Endothelial cell of umbilical vein (primary cell): ENCODE measurements around the gene RING1. TPM values are rescaled to one million over a fixed set of nuclear protein-coding genes. Genes with fewer than 3 reads are reported as not detected.

Experiments used
- BruUV-seq: library from RNA; stranded (reverse); fragments of 400-500 nt; replicated peaks from 2 replicates; lab custom pipeline; 2021; lab: Mats Ljungman, UMichigan
- CTCF ChIA-PET: fragments of 300-600, 350-600 bp; sonication (Branson Sonifier 250); formaldehyde crosslinking; loops from one replicate; lab custom pipeline; 2021; ENCODE audit warnings: antibody characterized with exemption, inconsistent platforms; lab: Charles Lee
- POLR2A ChIA-PET: fragments of 300-600, 350-600 bp; sonication (Branson Sonifier 250); formaldehyde crosslinking; loops from one replicate; lab custom pipeline; 2021; ENCODE audit warnings: antibody characterized with exemption, inconsistent platforms; lab: Charles Lee
- DNase-seq: peaks from one replicate; pipeline ENCODE4 v3.0.0-alpha.2; 2011; ENCODE audit warnings: low read depth, low spot score
- FAIRE-seq: peaks from 2 replicates; lab custom pipeline; 2011; peaks lifted over from hg19 to GRCh38; lab: Jason Lieb, UNC
- H2AFZ ChIP-seq: 2 replicates; pipeline ENCODE4 v1.6.0; 2012; ENCODE audit warnings: low read depth, low read length, control low read depth, inconsistent platforms
- H3K27ac ChIP-seq: 2 replicates; pipeline ENCODE4 v1.5.1; 2011; ENCODE audit warnings: low read depth, mild to moderate bottlenecking, control low read depth, low read length, moderate library complexity; ENCODE audit not compliant: insufficient read depth
- H3K27me3 ChIP-seq, 2 experiments: 2 replicates each; pipeline versions ENCODE4 v1.6.0 to v1.6.1; 2011; ENCODE audit warnings: low read length in 2 of 2, mixed read lengths in 1 of 2; ENCODE audit not compliant: control insufficient read depth in 2 of 2, insufficient read depth in 2 of 2
- H3K36me3 ChIP-seq, 2 experiments: 2 replicates in 1 of 2; 3 replicates in 1 of 2; pipeline ENCODE4 v1.5.1; 2011; ENCODE audit warnings: low read length in 2 of 2, mild to moderate bottlenecking in 1 of 2, moderate library complexity in 1 of 2; ENCODE audit not compliant: control insufficient read depth in 2 of 2, insufficient read depth in 2 of 2; ENCODE audit errors: extremely low read depth in 1 of 2
- H3K4me1 ChIP-seq: 3 replicates; pipeline ENCODE4 v1.5.1; 2011; ENCODE audit warnings: mild to moderate bottlenecking, low read length; ENCODE audit not compliant: control insufficient read depth, insufficient read depth; ENCODE audit errors: extremely low read depth
- H3K4me2 ChIP-seq: 2 replicates; pipeline ENCODE4 v1.6.1; 2011; ENCODE audit warnings: low read length, control low read depth, mixed read lengths; ENCODE audit not compliant: insufficient read depth
- H3K4me3 ChIP-seq, 3 experiments: fragments of 200-600 bp in 1 of 3; sonication (generic), shearing (Covaris generic) in 1 of 3; replicated peaks in 1 of 3; 2 replicates each; pipeline ENCODE4 v1.5.1; 2011 to 2016; ENCODE audit warnings: control low read depth in 3 of 3, low read length in 3 of 3, mild to moderate bottlenecking in 2 of 3, inconsistent platforms in 1 of 3, low read depth in 1 of 3, moderate library complexity in 1 of 3; ENCODE audit not compliant: insufficient read depth in 1 of 3
- H3K79me2 ChIP-seq: 2 replicates; pipeline ENCODE4 v1.6.0; 2012; ENCODE audit warnings: low read length, inconsistent platforms; ENCODE audit not compliant: control insufficient read depth, insufficient read depth
- H3K9ac ChIP-seq: replicated peaks from 2 replicates; pipeline ENCODE3; 2011; ENCODE audit warnings: low read length, control low read depth; ENCODE audit not compliant: insufficient read depth; ENCODE audit errors: extremely low read depth
- H3K9me1 ChIP-seq: replicated peaks from 3 replicates; pipeline ENCODE4 v1.6.0; 2011; ENCODE audit warnings: mild to moderate bottlenecking, low read length; ENCODE audit not compliant: control insufficient read depth, insufficient read depth; ENCODE audit errors: extremely low read depth
- H3K9me3 ChIP-seq: replicated peaks from 2 replicates; pipeline ENCODE4 v1.5.1; 2012; ENCODE audit warnings: low read length, inconsistent platforms; ENCODE audit not compliant: control insufficient read depth, insufficient read depth
- H4K20me1 ChIP-seq: replicated peaks from 2 replicates; pipeline ENCODE3; 2011; ENCODE audit warnings: mild to moderate bottlenecking, low read length; ENCODE audit not compliant: control insufficient read depth, insufficient read depth; ENCODE audit errors: extremely low read depth
- CTCF ChIP-seq, 2 donors: IDR thresholded peaks; 1 replicate in 1 of 2; 2 replicates in 1 of 2; pipeline ENCODE4 v1.5.1; 2011; ENCODE audit warnings: low read length in 2 of 2, mild to moderate bottlenecking in 2 of 2, moderate library complexity in 2 of 2, control low read depth in 1 of 2, inconsistent platforms in 1 of 2, low read depth in 1 of 2; ENCODE audit not compliant: insufficient read depth in 1 of 2; ENCODE audit errors: extremely low read depth in 1 of 2
- EZH2 ChIP-seq: IDR thresholded peaks from 2 replicates; pipeline ENCODE4 v1.6.1; 2012; ENCODE audit warnings: borderline replicate concordance, low read depth, mild to moderate bottlenecking, moderate library complexity, low read length, inconsistent platforms; ENCODE audit not compliant: severe bottlenecking
- FOS ChIP-seq: IDR thresholded peaks from 2 replicates; pipeline ENCODE4 v1.6.1; 2011; ENCODE audit warnings: mild to moderate bottlenecking, low read length, moderate library complexity, borderline replicate concordance; ENCODE audit not compliant: insufficient read depth
- GATA2 ChIP-seq: IDR thresholded peaks from 2 replicates; pipeline ENCODE4 v1.7.0; 2011; ENCODE audit warnings: low read depth, mild to moderate bottlenecking, moderate library complexity, mixed read lengths, low read length; ENCODE audit not compliant: insufficient read length, insufficient read depth
- JUN ChIP-seq: IDR thresholded peaks from 2 replicates; pipeline ENCODE4 v1.6.1; 2011; ENCODE audit warnings: borderline replicate concordance, low read depth; ENCODE audit not compliant: insufficient read length, insufficient read depth
- MAX ChIP-seq: IDR thresholded peaks from 2 replicates; pipeline ENCODE4 v1.6.1; 2011; ENCODE audit not compliant: insufficient read depth, insufficient read length
- MYC ChIP-seq: IDR thresholded peaks from one replicate; pipeline ENCODE4 v1.6.1; 2011; ENCODE audit warnings: mild to moderate bottlenecking, low read depth, low read length
- POLR2A ChIP-seq: IDR thresholded peaks from 2 replicates; pipeline ENCODE4 v1.6.1; 2012; ENCODE audit warnings: low read depth, mild to moderate bottlenecking, control low read depth, low read length
- POLR2AphosphoS5 ChIP-seq: IDR thresholded peaks from 2 replicates; pipeline ENCODE4 v1.6.1; 2012; ENCODE audit warnings: low read depth, mild to moderate bottlenecking, control low read depth, low read length, moderate library complexity; ENCODE audit not compliant: insufficient read depth
- dilution Hi-C: fragments of 300-500 bp; cut with MboI; formaldehyde crosslinking; loops from one replicate; pipeline ENCODE4 v1.15.0; 2019; ENCODE audit warnings: low sequenced_read_pairs; ENCODE audit not compliant: extremely low pct_ligation_motif_present
- intact Hi-C: fragments of 100-400 bp; cut with micrococcal nuclease; formaldehyde crosslinking; loops from one replicate; pipeline ENCODE4 v1.10.0; 2022
- polyA plus RNA-seq, 4 experiments: library from polyadenylated mRNA; depleted of rRNA in 3 of 4; stranded (reverse) in 3 of 4; unstranded in 1 of 4; fragments of >200 nt; gene quantifications; 2 replicates each; pipeline versions ENCODE4 v1.2.1 to v1.2.3, GENCODE V29; 2011 to 2012; ENCODE audit warnings: missing spikeins in 1 of 4
- total RNA-seq: library from RNA; stranded (reverse); gene quantifications from 2 replicates; pipeline ENCODE4 v1.2.3, GENCODE V29; 2021

The RING1 gene
- total and polyA plus RNA-seq, 2 donors (not counting 3 experiments of a cell fraction or from before 2014, with no cell fraction given), result 26.8 to 27.9 TPM

DNA sequence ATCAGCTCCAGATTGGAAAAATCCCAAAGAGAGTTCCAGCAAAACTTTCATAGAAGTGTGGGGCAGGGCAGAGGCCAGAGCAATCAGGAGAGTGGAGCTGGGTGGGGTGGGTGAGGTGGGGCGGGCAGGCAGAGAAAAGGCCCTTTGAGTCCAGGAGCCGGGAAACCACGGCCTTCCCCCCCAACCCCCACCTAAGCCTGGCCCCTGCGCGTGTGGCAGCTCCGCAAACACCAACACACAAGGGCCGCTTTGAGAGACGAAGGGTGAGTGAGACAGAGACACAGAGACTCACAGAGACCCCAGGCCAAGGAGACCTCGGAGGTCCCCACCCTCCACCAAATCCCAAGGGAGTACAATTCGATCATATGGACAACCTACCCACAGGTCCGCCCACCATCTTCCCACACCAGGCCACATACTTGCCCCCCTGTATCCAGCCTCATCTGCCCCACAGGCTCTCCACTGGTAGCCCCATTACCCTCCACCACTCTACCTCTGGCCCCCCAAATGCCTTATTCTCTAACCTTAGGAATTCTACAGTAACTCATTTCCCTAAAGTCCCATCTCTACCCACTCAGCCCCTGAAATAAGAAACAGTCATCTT, 17.7 kb upstream of the RING1 start:
- no peak overlapping the region for H3K9ac ChIP-seq
- FAIRE-seq, result no peak
- H3K4me3 ChIP-seq, result no peak overlapping the region
- H3K9me1 ChIP-seq, result no peaks in the 10 kb centered on the region
- no peaks in the 10 kb centered on the region for H3K9me3 ChIP-seq
- BruUV-seq, result no TSS peak
- H4K20me1 ChIP-seq, result no peaks in the 10 kb centered on the region
- no peak for DNase-seq
- H3K27me3 ChIP-seq, result peaks cover 21 to 28% of the 10 kb centered on the region in 2 experiments
- H3K4me2 ChIP-seq, result no peak overlapping the region
- H3K79me2 ChIP-seq, result no peaks in the 10 kb centered on the region
- peaks cover 0 to 19% of the 10 kb centered on the region in 2 experiments for H3K36me3 ChIP-seq
- no peak overlapping the region for H3K27ac ChIP-seq
- ChIA-PET POLR2A (no interaction called here), CTCF (interaction anchor here (1.2 to 1.7 kb wide), 4 partner anchors 18 to 64 kb away, joined by 3 to 6 read pairs (median 4); partner anchors contain the start of gene RING1)
- peaks cover 6% of the 10 kb centered on the region for H3K4me1 ChIP-seq
- intact Hi-C loops, result no loop called here
- TF ChIP-seq MAX (no peak), POLR2A (no peak)
- dilution Hi-C loops, result no loop called here
- H2AFZ ChIP-seq, result no peak overlapping the region

DNA sequence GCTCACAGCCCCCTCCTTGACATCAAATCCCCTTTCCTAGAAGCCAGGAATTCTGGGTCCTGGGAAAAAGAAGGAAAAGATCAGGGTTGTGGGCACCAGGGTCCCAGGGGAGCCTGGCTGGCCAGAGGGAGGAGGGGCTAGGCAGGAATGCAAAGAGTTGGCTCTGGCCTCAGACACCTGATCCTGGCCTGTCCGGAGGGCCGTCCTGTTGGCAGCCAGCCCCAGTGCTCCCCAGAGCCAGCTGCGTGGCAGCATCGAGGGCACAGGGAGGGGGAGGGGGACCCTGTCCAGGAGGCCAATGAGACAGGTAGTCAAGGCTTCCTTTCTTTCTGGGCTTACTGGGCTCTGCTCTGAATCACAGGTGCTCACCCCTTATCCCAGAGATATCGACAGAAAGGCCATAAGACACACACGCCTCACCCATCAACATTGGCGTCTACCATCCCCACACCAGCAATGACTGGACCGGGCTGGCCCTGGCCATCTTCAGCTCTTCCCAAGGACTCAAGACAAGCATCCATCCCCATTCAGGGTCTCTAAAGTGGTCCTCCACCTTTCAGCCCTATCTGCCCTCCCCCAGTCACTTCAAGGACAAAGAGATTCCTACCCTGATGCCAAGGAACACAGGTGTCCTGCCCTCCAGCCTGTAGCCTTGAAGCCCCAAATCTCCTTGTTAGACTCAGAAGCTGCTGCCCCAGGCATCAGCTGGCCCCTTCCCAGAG, 16.8 kb upstream of the RING1 start:
- CTCF ChIA-PET, result no interaction called here
- DNase-seq (no peak), FAIRE-seq (no peak)

More for the DNA sequence above, 16.8 kb upstream of the RING1 start:
- dilution Hi-C loops, result no loop called here
- POLR2A ChIA-PET, result no interaction called here
- H4K20me1 ChIP-seq, result no peaks in the 10 kb centered on the region
- peaks cover 6% of the 10 kb centered on the region for H3K4me1 ChIP-seq
- no peak overlapping the region for H2AFZ ChIP-seq
- BruUV-seq, result no TSS peak
- H3K27me3 ChIP-seq, result peaks cover 21 to 26% of the 10 kb centered on the region in 2 experiments
- H3K9me1 ChIP-seq, result no peaks in the 10 kb centered on the region
- H3K9ac ChIP-seq, result no peak overlapping the region
- peaks cover 0 to 26% of the 10 kb centered on the region in 2 experiments for H3K36me3 ChIP-seq
- no peaks in the 10 kb centered on the region for H3K9me3 ChIP-seq
- H3K79me2 ChIP-seq, result no peaks in the 10 kb centered on the region
- TF ChIP-seq MAX (no peak), POLR2A (no peak), GATA2 (no peak), POLR2AphosphoS5 (no peak), JUN (no peak), CTCF (IDR thresholded peaks at IDR 0.05; ENCODE audit: extremely low read depth in 1 of 2, insufficient read depth in 1 of 2, low read depth in 1 of 2, low read length in 2 of 2) (no peak), FOS (no peak), MYC (no peak), EZH2 (no peak)
- no peak overlapping the region for H3K4me3 ChIP-seq
- H3K27ac ChIP-seq, result no peak overlapping the region
- intact Hi-C loops, result no loop called here
- H3K4me2 ChIP-seq, result no peak overlapping the region
